GM12801 (cell line): ENCODE measurements around the gene EPN2.

Experiments used
- TF ChIP-seq, protein P1 (sequence below): IDR thresholded peaks from one replicate; pipeline ENCODE4 v1.5.1; 2011; ENCODE audit warnings: control low read depth; ENCODE audit not compliant: insufficient read length; ENCODE audit errors: extremely low read depth

The EPN2 gene

DNA sequence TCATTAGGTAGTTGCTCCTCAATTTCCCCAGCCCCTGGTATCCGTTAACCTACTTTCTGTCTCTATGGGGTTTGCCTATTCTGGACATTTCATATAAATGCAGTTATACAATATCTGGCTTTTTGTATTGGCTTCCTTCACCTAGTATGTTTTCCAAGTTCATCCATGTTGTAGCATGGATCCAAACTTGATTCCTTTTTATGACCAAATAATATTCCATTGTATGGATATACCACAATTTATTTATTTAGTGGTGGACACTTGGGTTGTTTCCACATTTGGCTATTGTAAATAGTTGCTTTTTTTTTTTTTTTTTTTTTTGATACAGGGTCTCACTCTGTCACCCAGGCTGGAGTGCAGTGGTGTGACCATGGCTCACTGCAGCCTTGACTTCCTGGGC lies 15.9 kb downstream of the EPN2 start:
- TF ChIP-seq, protein P1, sequence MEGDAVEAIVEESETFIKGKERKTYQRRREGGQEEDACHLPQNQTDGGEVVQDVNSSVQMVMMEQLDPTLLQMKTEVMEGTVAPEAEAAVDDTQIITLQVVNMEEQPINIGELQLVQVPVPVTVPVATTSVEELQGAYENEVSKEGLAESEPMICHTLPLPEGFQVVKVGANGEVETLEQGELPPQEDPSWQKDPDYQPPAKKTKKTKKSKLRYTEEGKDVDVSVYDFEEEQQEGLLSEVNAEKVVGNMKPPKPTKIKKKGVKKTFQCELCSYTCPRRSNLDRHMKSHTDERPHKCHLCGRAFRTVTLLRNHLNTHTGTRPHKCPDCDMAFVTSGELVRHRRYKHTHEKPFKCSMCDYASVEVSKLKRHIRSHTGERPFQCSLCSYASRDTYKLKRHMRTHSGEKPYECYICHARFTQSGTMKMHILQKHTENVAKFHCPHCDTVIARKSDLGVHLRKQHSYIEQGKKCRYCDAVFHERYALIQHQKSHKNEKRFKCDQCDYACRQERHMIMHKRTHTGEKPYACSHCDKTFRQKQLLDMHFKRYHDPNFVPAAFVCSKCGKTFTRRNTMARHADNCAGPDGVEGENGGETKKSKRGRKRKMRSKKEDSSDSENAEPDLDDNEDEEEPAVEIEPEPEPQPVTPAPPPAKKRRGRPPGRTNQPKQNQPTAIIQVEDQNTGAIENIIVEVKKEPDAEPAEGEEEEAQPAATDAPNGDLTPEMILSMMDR, result no peak

DNA sequence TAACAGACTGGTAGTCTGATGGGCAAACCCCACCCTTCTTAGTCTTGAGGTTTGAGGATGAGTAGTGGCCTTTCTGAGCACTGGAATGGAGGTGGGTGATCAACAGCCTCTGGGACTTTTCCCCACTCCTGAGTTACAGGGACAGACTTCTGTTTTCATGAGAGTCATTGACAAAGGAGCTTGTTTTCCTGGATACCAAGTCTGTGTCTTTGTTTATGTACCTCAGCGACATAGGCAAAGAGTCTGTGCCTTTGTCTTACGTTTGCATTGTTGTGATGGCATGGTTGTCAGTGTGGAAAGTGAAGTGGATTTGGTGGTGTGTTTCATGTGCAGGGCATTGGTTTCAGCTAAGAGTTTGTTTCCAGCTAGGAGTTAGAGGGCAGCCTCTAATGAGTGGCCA lies 17.5 kb downstream of the EPN2 start:
- TF ChIP-seq, protein P1, result no peak

DNA sequence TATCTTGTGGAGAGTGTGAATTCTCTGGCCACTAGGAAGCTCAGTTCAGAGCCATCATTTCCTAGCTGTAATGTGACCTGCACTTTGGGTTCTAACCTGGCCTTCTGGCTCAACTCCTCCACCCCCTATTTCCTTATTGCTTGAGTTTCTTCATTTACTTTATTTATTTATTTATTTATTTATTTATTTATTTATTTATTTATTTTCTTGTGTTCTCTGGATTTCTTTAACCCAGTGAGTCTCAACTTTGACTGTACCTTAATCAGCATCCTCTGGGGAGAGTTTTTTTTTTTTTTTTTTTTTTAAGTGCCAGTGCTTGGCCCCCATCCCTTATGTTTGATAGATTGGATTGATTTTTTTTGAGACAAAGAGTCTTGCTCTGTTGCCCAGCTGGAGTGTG lies 18.1 kb downstream of the EPN2 start:
- TF ChIP-seq, protein P1, result no peak

DNA sequence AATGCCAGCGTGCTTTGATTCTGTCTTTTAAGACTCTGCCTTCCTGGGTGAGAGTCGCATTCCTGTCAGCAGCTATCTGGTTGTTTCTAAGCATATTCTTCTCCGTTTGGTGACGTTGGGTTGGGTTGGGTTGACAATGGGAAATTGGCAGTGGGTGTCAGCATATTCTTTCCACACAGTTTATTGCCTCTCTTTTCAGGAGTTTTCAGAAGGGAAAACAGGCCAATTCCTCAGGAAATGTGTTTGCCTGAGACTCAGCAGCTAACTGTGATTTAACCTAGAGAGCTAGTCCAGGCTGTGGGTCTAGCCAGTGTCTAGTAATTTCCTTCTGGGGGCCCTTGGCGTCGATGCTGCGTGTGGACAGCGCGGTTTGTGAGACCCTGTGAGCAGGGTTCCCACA lies 21.2 kb downstream of the EPN2 start:
- TF ChIP-seq, protein P1, result no peak

DNA sequence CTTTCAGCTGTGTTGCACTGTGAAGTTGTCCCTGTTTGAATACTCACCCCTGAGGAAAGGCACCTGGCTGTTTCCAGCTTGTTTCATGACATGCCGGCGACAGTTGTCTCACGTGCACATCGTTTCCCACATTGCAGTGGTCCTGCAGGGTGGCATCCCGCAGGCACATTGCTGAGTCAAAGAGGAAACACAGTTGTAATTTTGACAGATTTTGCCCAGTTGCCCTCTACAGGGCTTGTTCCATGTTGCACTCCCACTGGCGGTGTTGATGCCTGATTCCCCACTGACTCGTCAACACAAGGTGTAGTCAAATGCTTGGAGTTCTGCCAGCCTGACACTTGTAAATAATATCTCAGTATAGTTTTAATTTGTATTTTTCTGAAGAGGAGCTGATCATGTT lies 23.8 kb downstream of the EPN2 start:
- TF ChIP-seq, protein P1, result no peak

DNA sequence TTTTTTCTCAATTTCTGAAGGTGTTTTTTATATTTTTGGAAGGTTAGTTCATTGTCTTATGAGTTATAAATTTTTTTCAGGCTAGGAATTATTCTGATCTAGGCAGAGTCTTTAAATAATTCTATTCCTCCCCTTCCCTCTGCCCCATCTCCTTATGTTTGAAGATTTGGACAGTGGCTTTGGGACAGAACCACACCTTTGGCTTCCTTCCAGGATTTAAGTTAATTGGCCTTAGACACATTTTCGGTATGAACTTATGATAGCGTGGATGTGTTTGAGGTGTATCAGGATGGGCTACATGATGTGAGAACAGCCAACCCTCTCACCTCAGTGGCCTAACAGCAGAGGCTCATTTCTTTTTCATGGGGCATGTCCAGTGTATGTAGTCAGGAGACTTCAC lies 24.3 kb downstream of the EPN2 start:
- TF ChIP-seq, protein P1, result no peak

DNA sequence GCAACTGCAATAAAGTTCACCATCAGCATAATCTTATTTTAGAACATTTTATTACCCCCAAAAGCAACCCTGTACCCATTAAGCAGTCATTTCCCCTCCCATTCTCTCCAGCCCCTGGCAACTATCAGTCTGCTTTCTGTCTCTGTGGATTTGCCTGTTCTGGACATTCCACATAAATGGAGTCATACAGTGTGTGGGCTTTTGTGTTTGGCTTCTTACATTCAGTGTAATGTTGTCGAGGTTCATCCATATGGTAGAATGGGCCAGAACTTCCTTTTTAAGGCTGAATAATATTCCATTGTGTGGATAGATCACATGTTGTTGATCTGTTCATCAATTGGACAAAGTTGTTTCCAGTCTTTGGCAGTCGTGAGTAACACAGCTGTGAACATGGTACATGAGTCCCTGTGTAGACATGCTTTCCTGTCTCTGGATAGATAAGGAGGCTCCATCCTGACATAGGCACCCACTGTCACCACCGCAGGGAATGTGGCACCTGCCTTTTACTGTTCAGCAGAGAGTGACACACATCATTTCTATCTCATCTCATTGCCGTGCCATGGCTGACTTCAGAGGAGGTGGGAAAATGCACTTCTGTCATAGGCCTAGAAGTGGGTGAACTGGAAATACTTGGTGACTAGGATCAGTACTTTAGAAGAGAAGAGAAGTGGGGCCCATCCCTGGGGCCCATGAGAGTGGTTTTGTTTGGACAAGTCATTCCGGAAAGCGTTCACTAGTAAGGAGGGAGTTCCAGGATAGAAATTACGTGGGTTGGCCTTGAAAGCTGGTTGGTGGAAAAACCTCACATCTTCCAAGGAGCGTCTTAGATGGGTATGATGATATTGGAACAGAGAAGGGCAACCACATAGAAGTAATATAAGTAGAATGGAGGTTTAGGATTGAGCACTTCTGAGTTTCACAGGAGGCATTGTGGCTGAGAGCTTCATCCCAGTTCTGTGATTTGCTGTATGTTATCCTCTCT lies 25.8 kb downstream of the EPN2 start:
- TF ChIP-seq, protein P1, result no peak
